Measurements from ENCODE around the gene PPARG. TPM values are rescaled to one million over a fixed set of nuclear protein-coding genes. Genes with fewer than 3 reads are reported as not detected.

Gene PPARG
- total and polyA plus RNA-seq, 10 of the 15 experiments (the other 5 are each of a cell fraction or from before 2014, with no cell fraction given), result 0.06 to 0.86 (median 0.12) TPM; not detected in 5

DNA sequence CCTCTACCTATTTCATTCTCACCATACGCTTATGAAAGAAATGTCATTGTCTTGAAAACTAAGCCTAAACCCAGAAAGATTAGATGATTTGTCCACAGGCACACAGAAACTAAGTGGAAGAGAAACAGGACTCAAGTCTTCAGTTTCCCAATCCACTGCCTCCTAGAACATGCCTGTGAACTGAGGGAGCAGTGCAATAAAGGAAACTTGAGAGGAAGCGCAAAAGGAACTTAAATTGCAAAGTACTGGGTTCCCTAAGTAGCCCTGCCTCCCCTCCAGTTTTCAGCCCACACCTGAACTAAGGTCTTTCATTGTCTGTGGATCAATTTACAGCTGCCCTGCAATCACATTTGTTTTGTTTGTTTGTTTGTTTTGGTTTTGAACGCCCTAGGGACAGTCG lies 138.7 kb downstream of the PPARG start:
- Histone ChIP-seq H3K4me1 (ENCODE audit: control insufficient read depth, insufficient read depth, low read length) (no peaks in the 10 kb centered on the region), H4K20me1 (ENCODE audit: control insufficient read depth, insufficient read depth) (no peaks in the 10 kb centered on the region), H3K4me2 (ENCODE audit: control insufficient read depth, insufficient read depth) (no peak overlapping the region), H3K36me3 (ENCODE audit: control insufficient read depth in 2 of 2, insufficient read depth in 2 of 2, low read length in 1 of 2) (no peaks in the 10 kb centered on the region), H3K79me2 (ENCODE audit: control insufficient read depth, insufficient read depth, low read length) (no peaks in the 10 kb centered on the region), H3K9ac (ENCODE audit: control insufficient read depth, insufficient read depth, low read length) (no peak overlapping the region), H3K4me3 (no peak overlapping the region), H2AFZ (ENCODE audit: control insufficient read depth, low read depth, low read length) (no peak overlapping the region), H3K27me3 (replicated peaks in 1 of 2; ENCODE audit: control insufficient read depth in 2 of 2, insufficient read depth in 2 of 2, low read length in 1 of 2) (peaks cover 0 to 3% of the 10 kb centered on the region in 2 experiments; a peak in 1 of 4 replicates), H3K27ac (ENCODE audit: control insufficient read depth, insufficient read depth) (no peak overlapping the region), H3K9me3 (replicated peaks; ENCODE audit: control insufficient read depth, insufficient read depth, low read length) (no peaks in the 10 kb centered on the region)
- ChIA-PET POLR2A (no interaction called here), RAD21 (ENCODE audit: unreplicated experiment) (no interaction called here), CTCF (no interaction called here), SMC1A (ENCODE audit: uncharacterized antibody, unreplicated experiment) (no interaction called here)
- DNase-seq (ENCODE audit: low read depth, low spot score) (no peak), FAIRE-seq (no peak), ATAC-seq (no peak)
- BruUV-seq (replicated peaks), result no TSS peak
- in situ Hi-C loops (cut with MboI), result no loop called here
- TF ChIP-seq NRF1 (conservative IDR thresholded peaks at IDR 0.05; ENCODE audit: low read depth, low read length), result no peak
- no peak for TF ChIP-seq POLR2AphosphoS2 (IDR thresholded peaks at IDR 0.05; ENCODE audit: low read depth, low read length)
- TF ChIP-seq, protein P1, sequence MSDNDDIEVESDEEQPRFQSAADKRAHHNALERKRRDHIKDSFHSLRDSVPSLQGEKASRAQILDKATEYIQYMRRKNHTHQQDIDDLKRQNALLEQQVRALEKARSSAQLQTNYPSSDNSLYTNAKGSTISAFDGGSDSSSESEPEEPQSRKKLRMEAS (IDR thresholded peaks at IDR 0.05; ENCODE audit: low read depth, low read length), result no peak
- TF ChIP-seq BCL11A (IDR thresholded peaks at IDR 0.05; ENCODE audit: low read depth, low read length), result no peak
- no peak for TF ChIP-seq WRNIP1 (IDR thresholded peaks at IDR 0.05; ENCODE audit: borderline replicate concordance, low read depth, low read length)
- no peak for TF ChIP-seq CHD2 (IDR thresholded peaks at IDR 0.05; ENCODE audit: borderline replicate concordance, low read depth, low read length)
- no peak for TF ChIP-seq ZSCAN29 (IDR thresholded peaks at IDR 0.05)
- TF ChIP-seq, protein P2, sequence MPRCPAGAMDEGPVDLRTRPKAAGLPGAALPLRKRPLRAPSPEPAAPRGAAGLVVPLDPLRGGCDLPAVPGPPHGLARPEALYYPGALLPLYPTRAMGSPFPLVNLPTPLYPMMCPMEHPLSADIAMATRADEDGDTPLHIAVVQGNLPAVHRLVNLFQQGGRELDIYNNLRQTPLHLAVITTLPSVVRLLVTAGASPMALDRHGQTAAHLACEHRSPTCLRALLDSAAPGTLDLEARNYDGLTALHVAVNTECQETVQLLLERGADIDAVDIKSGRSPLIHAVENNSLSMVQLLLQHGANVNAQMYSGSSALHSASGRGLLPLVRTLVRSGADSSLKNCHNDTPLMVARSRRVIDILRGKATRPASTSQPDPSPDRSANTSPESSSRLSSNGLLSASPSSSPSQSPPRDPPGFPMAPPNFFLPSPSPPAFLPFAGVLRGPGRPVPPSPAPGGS (IDR thresholded peaks at IDR 0.05; ENCODE audit: borderline replicate concordance, insufficient read depth, low read depth, low read length, poor library complexity, severe bottlenecking), result no peak
- TF ChIP-seq, protein P3, sequence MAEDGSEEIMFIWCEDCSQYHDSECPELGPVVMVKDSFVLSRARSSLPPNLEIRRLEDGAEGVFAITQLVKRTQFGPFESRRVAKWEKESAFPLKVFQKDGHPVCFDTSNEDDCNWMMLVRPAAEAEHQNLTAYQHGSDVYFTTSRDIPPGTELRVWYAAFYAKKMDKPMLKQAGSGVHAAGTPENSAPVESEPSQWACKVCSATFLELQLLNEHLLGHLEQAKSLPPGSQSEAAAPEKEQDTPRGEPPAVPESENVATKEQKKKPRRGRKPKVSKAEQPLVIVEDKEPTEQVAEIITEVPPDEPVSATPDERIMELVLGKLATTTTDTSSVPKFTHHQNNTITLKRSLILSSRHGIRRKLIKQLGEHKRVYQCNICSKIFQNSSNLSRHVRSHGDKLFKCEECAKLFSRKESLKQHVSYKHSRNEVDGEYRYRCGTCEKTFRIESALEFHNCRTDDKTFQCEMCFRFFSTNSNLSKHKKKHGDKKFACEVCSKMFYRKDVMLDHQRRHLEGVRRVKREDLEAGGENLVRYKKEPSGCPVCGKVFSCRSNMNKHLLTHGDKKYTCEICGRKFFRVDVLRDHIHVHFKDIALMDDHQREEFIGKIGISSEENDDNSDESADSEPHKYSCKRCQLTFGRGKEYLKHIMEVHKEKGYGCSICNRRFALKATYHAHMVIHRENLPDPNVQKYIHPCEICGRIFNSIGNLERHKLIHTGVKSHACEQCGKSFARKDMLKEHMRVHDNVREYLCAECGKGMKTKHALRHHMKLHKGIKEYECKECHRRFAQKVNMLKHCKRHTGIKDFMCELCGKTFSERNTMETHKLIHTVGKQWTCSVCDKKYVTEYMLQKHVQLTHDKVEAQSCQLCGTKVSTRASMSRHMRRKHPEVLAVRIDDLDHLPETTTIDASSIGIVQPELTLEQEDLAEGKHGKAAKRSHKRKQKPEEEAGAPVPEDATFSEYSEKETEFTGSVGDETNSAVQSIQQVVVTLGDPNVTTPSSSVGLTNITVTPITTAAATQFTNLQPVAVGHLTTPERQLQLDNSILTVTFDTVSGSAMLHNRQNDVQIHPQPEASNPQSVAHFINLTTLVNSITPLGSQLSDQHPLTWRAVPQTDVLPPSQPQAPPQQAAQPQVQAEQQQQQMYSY (CRISPR knock-in tag; IDR thresholded peaks at IDR 0.05), result no peak
- TF ChIP-seq, protein P4, sequence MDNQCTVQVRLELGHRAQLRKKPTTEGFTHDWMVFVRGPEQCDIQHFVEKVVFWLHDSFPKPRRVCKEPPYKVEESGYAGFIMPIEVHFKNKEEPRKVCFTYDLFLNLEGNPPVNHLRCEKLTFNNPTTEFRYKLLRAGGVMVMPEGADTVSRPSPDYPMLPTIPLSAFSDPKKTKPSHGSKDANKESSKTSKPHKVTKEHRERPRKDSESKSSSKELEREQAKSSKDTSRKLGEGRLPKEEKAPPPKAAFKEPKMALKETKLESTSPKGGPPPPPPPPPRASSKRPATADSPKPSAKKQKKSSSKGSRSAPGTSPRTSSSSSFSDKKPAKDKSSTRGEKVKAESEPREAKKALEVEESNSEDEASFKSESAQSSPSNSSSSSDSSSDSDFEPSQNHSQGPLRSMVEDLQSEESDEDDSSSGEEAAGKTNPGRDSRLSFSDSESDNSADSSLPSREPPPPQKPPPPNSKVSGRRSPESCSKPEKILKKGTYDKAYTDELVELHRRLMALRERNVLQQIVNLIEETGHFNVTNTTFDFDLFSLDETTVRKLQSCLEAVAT (IDR thresholded peaks at IDR 0.05), result no peak
- TF ChIP-seq, protein P5, sequence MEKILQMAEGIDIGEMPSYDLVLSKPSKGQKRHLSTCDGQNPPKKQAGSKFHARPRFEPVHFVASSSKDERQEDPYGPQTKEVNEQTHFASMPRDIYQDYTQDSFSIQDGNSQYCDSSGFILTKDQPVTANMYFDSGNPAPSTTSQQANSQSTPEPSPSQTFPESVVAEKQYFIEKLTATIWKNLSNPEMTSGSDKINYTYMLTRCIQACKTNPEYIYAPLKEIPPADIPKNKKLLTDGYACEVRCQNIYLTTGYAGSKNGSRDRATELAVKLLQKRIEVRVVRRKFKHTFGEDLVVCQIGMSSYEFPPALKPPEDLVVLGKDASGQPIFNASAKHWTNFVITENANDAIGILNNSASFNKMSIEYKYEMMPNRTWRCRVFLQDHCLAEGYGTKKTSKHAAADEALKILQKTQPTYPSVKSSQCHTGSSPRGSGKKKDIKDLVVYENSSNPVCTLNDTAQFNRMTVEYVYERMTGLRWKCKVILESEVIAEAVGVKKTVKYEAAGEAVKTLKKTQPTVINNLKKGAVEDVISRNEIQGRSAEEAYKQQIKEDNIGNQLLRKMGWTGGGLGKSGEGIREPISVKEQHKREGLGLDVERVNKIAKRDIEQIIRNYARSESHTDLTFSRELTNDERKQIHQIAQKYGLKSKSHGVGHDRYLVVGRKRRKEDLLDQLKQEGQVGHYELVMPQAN (conservative IDR thresholded peaks at IDR 0.05), result no peak
- TF ChIP-seq, protein P6, sequence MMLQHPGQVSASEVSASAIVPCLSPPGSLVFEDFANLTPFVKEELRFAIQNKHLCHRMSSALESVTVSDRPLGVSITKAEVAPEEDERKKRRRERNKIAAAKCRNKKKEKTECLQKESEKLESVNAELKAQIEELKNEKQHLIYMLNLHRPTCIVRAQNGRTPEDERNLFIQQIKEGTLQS (IDR thresholded peaks at IDR 0.05; ENCODE audit: borderline replicate concordance, extremely low read depth, low read depth, low read length), result no peak
- intact Hi-C loops (cut with micrococcal nuclease; ENCODE audit: unreplicated experiment), result no loop called here
- WGBS (ENCODE audit: insufficient coverage, insufficient replicate concordance, low lambda C conversion rate, missing lambda C conversion rate), result 64% methylated on average over 4 of the region's 4 CpGs
